LNCaP clone FGC (cell line): ENCODE data around the gene TMPRSS2.

ENCODE experiments used
- DNase-seq: peaks from one replicate; pipeline ENCODE4 v3.0.0-alpha.2; 2011; ENCODE audit warnings: low read depth
- H3K4me3 ChIP-seq: 2 replicates; pipeline ENCODE4 v1.5.1; 2011; ENCODE audit warnings: mild to moderate bottlenecking, low read depth, low read length, control low read depth
- CTCF ChIP-seq: IDR thresholded peaks from 2 replicates; pipeline ENCODE4 v1.5.1; 2012; ENCODE audit warnings: mild to moderate bottlenecking; ENCODE audit not compliant: control insufficient read depth, insufficient read depth; ENCODE audit errors: extremely low read depth

Gene TMPRSS2

DNA sequence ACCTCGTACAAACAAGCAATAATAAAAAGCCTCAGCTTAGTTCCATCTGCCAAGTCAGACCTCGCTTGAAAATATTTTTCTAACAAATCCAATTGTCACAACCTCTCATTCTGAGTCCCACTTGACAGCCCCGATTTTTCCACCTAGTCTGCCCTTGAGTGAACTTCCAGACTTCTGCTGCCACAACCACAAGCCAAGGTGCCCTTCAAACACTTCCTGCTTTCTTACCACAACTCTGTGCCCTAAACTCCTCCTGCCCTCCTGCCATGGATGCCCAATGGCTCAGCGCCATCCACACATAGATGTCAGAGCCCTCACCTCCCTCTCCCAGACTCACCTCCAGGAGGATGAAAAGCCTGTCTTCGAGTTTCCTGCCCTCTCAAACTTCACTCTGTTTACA, 3.9 kb downstream of the TMPRSS2 start:
- no peak for TF ChIP-seq CTCF
- no peak for DNase-seq
- H3K4me3 ChIP-seq = peak overlapping the region; percentile 81

- DNase-seq = no peak
- no peak for TF ChIP-seq CTCF
- peak overlapping the region; percentile 81 for H3K4me3 ChIP-seq
Measured at GRCh38 chr21:41503331-41503730, 4.6 kb downstream of the TMPRSS2 start.

- DNase-seq = no peak
- H3K4me3 ChIP-seq = peak overlapping the region; percentile 81
- TF ChIP-seq CTCF = peak; percentile 21; the same call in 1 of the 2 replicates
Measured at GRCh38 chr21:41501919-41502318, 6.0 kb downstream of the TMPRSS2 start.

DNA sequence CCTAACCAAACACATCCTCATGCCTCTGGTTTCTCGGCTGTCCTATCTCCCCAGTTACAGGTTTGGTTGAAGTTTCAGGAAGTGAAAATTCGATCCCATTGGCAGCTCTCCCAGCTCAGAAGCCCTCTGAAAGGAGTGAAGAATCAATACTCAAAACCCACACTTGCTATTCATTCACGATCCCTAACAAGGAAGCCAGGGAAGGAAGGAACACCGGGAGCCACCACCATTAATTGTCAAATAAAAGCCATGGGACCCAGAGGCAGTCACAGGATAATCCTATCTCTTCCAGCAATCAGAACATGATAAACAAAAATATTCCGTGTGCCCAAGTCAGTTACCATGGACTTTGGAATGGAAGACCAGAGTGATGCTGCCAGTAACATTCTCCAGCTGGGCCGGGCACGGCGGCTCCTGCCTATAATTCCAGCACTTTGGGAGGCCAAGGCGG, 7.0 kb downstream of the TMPRSS2 start:
- H3K4me3 ChIP-seq = peak overlapping the region; percentile 81
- peak; percentile 93 for DNase-seq
- TF ChIP-seq CTCF = no peak

DNA sequence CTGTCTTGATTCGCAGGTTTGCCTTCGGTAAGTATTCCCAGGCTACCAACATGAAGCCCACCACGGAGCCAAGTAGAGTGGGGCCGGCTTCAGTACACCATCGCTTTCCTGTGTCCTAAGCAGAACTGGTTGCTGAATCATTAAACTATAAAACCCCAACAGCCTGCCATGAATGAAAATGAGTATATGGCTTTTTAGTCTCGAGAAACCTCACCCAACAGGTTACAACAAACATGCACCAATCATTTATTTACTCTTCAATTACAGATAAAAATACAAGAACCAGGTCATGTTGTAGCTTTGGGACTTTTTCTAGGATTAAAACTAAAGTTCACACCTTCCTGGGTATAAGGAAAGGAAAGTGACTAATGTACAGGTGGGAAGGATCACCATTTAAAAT, 7.6 kb downstream of the TMPRSS2 start:
- no peak for DNase-seq
- peak overlapping the region; percentile 81 for H3K4me3 ChIP-seq
- no peak for TF ChIP-seq CTCF

- TF ChIP-seq CTCF = no peak
- DNase-seq = no peak
- peak overlapping the region; percentile 81 for H3K4me3 ChIP-seq
Measured at GRCh38 chr21:41499920-41500319, 8.0 kb downstream of the TMPRSS2 start.

GRCh38 chr21:41497788-41498187, 10.2 kb downstream of the TMPRSS2 start:
- no peak for DNase-seq
- peak overlapping the region; percentile 81 for H3K4me3 ChIP-seq

More at GRCh38 chr21:41497788-41498187, 10.2 kb downstream of the TMPRSS2 start:
- TF ChIP-seq CTCF = no peak
